Transverse colon (tissue), 4 donors: ENCODE measurements around the gene ODF4.

ENCODE experiments used
- CTCF ChIP-seq, 5 experiments: fragments of 200-600 bp in 3 of 5; fragments of 450-650 bp in 2 of 5; sonication (generic) in 3 of 5; IDR thresholded peaks; 1 replicate in 2 of 5; 2 replicates in 3 of 5; pipeline ENCODE4 v1.5.1; 2016 to 2017; ENCODE audit warnings: antibody characterized with exemption in 5 of 5, inconsistent platforms in 3 of 5, mild to moderate bottlenecking in 2 of 5, moderate library complexity in 1 of 5
- POLR2A ChIP-seq: fragments of 450-650 bp; IDR thresholded peaks from one replicate; pipeline ENCODE4 v1.6.1; 2016; ENCODE audit warnings: antibody characterized with exemption, mild to moderate bottlenecking, moderate library complexity
- POLR2AphosphoS5 ChIP-seq, 3 donors: sonication (generic); formaldehyde crosslinking; IDR thresholded peaks; one replicate each; pipeline ENCODE4 v1.6.1; 2016; ENCODE audit warnings: antibody characterized with exemption in 3 of 3

GRCh38 chr17:8339540-8339939 lies at the start of gene ODF4:
- no peak for TF ChIP-seq CTCF (IDR thresholded peaks at IDR 0.05)
- TF ChIP-seq POLR2AphosphoS5 (IDR thresholded peaks at IDR 0.05), result no peak
- TF ChIP-seq POLR2A, result no peak
